B cell (primary cell): ENCODE measurements around the gene MAEA. TPM values are rescaled to one million over a fixed set of nuclear protein-coding genes. Genes with fewer than 3 reads are reported as not detected.

Source experiments
- ATAC-seq: fragments of 200-7000 bp; cut with Tn5 transposase; one replicate; pipeline ENCODE4 v1.10.0; 2021; ENCODE audit warnings: low read depth, mild to moderate bottlenecking, moderate number of reproducible peaks, moderate library complexity
- CTCF ChIA-PET: fragments of 350-600 bp; sonication (Branson Sonifier 250); formaldehyde crosslinking; loops from one replicate; lab custom pipeline; 2021; ENCODE audit warnings: antibody characterized with exemption, inconsistent platforms; lab: Charles Lee
- POLR2A ChIA-PET: fragments of 350-600 bp; sonication (Branson Sonifier 250); formaldehyde crosslinking; loops from one replicate; lab custom pipeline; 2021; ENCODE audit warnings: antibody characterized with exemption; lab: Charles Lee
- DNase-seq: peaks from one replicate; pipeline ENCODE4 v3.0.0; 2013
- H2AFZ ChIP-seq: 2 replicates; pipeline ENCODE4 v1.6.1; 2012; ENCODE audit warnings: mild to moderate bottlenecking, low read depth, low read length; ENCODE audit not compliant: insufficient read depth, poor library complexity, severe bottlenecking
- H3K27ac ChIP-seq, 2 donors: 1 replicate in 1 of 2; 2 replicates in 1 of 2; pipeline ENCODE4 v1.5.1; 2012 to 2013; ENCODE audit warnings: low read length in 2 of 2, mild to moderate bottlenecking in 2 of 2, moderate library complexity in 1 of 2
- H3K27me3 ChIP-seq, 4 experiments: fragments of 200-600 bp in 1 of 4; sonication (generic) in 1 of 4; replicated peaks in 1 of 4; 1 replicate in 2 of 4; 2 replicates in 2 of 4; pipeline versions ENCODE4 v1.6.1 to v1.7.0; 2013 to 2016; ENCODE audit warnings: low read length in 3 of 4, mild to moderate bottlenecking in 2 of 4, mixed read lengths in 1 of 4, moderate library complexity in 1 of 4; ENCODE audit not compliant: insufficient read depth in 4 of 4, control insufficient read depth in 3 of 4; ENCODE audit errors: control extremely low read depth in 1 of 4
- H3K36me3 ChIP-seq, 2 experiments: replicated peaks in 1 of 2; 1 replicate in 1 of 2; 2 replicates in 1 of 2; pipeline versions ENCODE4 v1.6.1 to v1.7.1; 2013; ENCODE audit warnings: low read length in 1 of 2; ENCODE audit not compliant: insufficient read depth in 2 of 2, control insufficient read depth in 1 of 2; ENCODE audit errors: control extremely low read depth in 1 of 2, extremely low read depth in 1 of 2
- H3K4me1 ChIP-seq, 2 donors: fragments of 200-600 bp in 1 of 2; sonication (generic) in 1 of 2; 1 replicate in 1 of 2; 2 replicates in 1 of 2; pipeline versions ENCODE4 v1.5.1 to v1.6.1; 2013 to 2017; ENCODE audit warnings: low read length in 2 of 2; ENCODE audit not compliant: control insufficient read depth in 2 of 2, insufficient read depth in 2 of 2
- H3K4me2 ChIP-seq: replicated peaks from 2 replicates; pipeline ENCODE3; 2012; ENCODE audit warnings: mild to moderate bottlenecking, low read depth, low read length; ENCODE audit not compliant: poor library complexity, severe bottlenecking
- H3K4me3 ChIP-seq, 5 experiments: fragments of 200-600 bp in 1 of 5; sonication (generic) in 1 of 5; 1 replicate in 3 of 5; 2 replicates in 2 of 5; pipeline versions ENCODE4 v1.5.1 to v1.7.0; 2011 to 2016; ENCODE audit warnings: low read length in 4 of 5, mild to moderate bottlenecking in 4 of 5, low read depth in 2 of 5, control low read depth in 1 of 5, moderate library complexity in 1 of 5; ENCODE audit not compliant: insufficient read depth in 1 of 5; ENCODE audit errors: control extremely low read depth in 1 of 5, extremely low read depth in 1 of 5
- H3K79me2 ChIP-seq: fragments of 200-600 bp; sonication (generic); one replicate; pipeline ENCODE4 v1.6.0; 2016; ENCODE audit warnings: low read length; ENCODE audit not compliant: control insufficient read depth, insufficient read depth
- H3K9ac ChIP-seq: fragments of 200-600 bp; sonication (generic); 2 replicates; pipeline ENCODE4 v1.6.1; 2017; ENCODE audit warnings: mild to moderate bottlenecking, low read length, moderate library complexity
- H3K9me3 ChIP-seq, 3 donors: one replicate each; pipeline versions ENCODE4 v1.6.1 to v1.7.1; 2013; ENCODE audit warnings: low read length in 2 of 3; ENCODE audit not compliant: control insufficient read depth in 2 of 3, insufficient read depth in 1 of 3; ENCODE audit errors: control extremely low read depth in 1 of 3
- H4K20me1 ChIP-seq: 2 replicates; pipeline ENCODE4 v1.6.0; 2012; ENCODE audit warnings: mild to moderate bottlenecking, low read length; ENCODE audit not compliant: insufficient read depth, control insufficient read depth, poor library complexity, severe bottlenecking
- H3K27ac Mint-ChIP-seq: one replicate; pipeline ENCODE4 v1.8.0; 2021; ENCODE audit warnings: mixed read lengths
- H3K27me3 Mint-ChIP-seq: one replicate; pipeline ENCODE4 v1.8.0; 2021; ENCODE audit warnings: mixed read lengths
- H3K4me1 Mint-ChIP-seq: one replicate; pipeline ENCODE4 v1.8.0; 2021; ENCODE audit warnings: mixed read lengths
- H3K4me3 Mint-ChIP-seq: one replicate; pipeline ENCODE4 v1.8.0; 2021; ENCODE audit warnings: mixed read lengths
- H3K9me3 Mint-ChIP-seq: one replicate; pipeline ENCODE4 v1.8.0; 2022; ENCODE audit warnings: mixed read lengths; ENCODE audit not compliant: insufficient read depth
- CTCF ChIP-seq: fragments of 200-600 bp; IDR thresholded peaks from one replicate; pipeline ENCODE4 v1.8.0; 2022; ENCODE audit warnings: antibody characterized with exemption, mild to moderate bottlenecking
- EZH2 ChIP-seq: IDR thresholded peaks from 2 replicates; pipeline ENCODE4 v1.6.1; 2012; ENCODE audit warnings: borderline replicate concordance, low read depth, mild to moderate bottlenecking, moderate library complexity, low read length; ENCODE audit not compliant: insufficient read depth, poor library complexity, severe bottlenecking
- WGBS: methylation state at CpG from one replicate; pipeline ENCODE4 v1.1.5; 2013; ENCODE audit warnings: missing lambda C conversion rate; ENCODE audit not compliant: insufficient coverage; 5-methylcytosine and 5-hydroxymethylcytosine counted together
- intact Hi-C: fragments of 100-400 bp; cut with micrococcal nuclease; formaldehyde crosslinking; loops from one replicate; pipeline ENCODE4 v1.10.0; 2022
- polyA plus RNA-seq: library from polyadenylated mRNA; depleted of rRNA; stranded (reverse); fragments of >200 nt; gene quantifications from 2 replicates; pipeline ENCODE4 v1.2.3, GENCODE V29; 2012
- total RNA-seq, 2 donors: library from RNA; stranded (reverse); fragments of 120-200 nt in 1 of 2; gene quantifications; 1 replicate in 1 of 2; 2 replicates in 1 of 2; pipeline versions ENCODE4 v1.2.3 to v1.2.4, GENCODE V29; 2013 to 2022

MAEA gene
- total and polyA plus RNA-seq, 2 donors (not counting 1 experiment from before 2014, with no cell fraction given), result 106 to 107 TPM

DNA sequence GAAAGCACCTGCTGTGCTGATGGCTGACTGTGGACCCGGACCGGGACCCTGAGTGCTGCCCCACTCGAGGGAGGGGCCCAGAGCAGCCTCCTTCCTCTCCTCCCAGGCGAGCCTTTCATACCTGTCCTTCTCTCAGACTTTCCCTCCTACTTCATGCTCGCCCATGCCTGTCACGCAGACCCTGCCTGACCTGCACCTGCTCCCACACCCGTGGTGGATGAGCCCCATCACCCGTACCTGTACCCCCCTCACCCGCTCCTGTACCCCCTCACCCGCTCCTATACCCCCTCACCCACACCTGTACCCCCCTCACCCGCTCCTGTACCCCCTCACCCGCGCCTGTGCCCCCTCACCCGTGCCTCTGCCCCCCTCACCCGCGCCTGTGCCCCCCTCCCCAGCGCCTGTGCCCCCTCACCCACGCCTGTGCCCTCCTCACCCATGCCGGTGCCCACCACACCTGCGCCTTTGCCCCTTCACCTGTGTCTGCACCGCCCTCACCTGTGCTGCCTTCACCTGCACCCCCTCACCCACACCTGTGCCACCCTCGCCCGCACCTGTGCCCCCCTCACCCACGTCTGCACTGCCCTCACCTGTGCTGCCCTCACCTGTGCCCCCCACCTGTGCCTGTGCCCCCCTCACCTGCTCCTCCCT lies 5.8 kb downstream of the MAEA start:
- Mint-ChIP-seq H3K27me3 (no peaks in the 10 kb centered on the region), H3K4me3 (no peak overlapping the region), H3K27ac (no peak overlapping the region), H3K4me1 (peaks cover 60% of the 10 kb centered on the region), H3K9me3 (no peaks in the 10 kb centered on the region)
- H3K4me3 ChIP-seq, result no peak overlapping the region
- no peak overlapping the region for H2AFZ ChIP-seq
- ChIA-PET POLR2A (no interaction called here), CTCF (no interaction called here)
- H3K9ac ChIP-seq, result no peak overlapping the region
- TF ChIP-seq EZH2 (no peak), CTCF (no peak)
- no peaks in the 10 kb centered on the region for H3K9me3 ChIP-seq
- H3K27me3 ChIP-seq, result no peaks in the 10 kb centered on the region
- DNase-seq (no peak), ATAC-seq (no peak)
- H3K4me1 ChIP-seq, result peaks cover 24 to 32% of the 10 kb centered on the region in 2 donors
- peaks cover 95% of the 10 kb centered on the region for H3K79me2 ChIP-seq
- intact Hi-C loops, result no loop called here
- peaks cover 88% of the 10 kb centered on the region for H4K20me1 ChIP-seq
- peaks cover 0 to 36% of the 10 kb centered on the region in 2 experiments for H3K36me3 ChIP-seq
- WGBS, result 86% methylated on average over 7 of the region's 24 CpGs
- no peak overlapping the region for H3K4me2 ChIP-seq
- no peak overlapping the region for H3K27ac ChIP-seq

GRCh38 chr4:1296324-1297022 lies 6.8 kb downstream of the MAEA start:
- TF ChIP-seq CTCF (no peak), EZH2 (no peak)
- Histone ChIP-seq H2AFZ (no peak overlapping the region), H3K4me2 (no peak overlapping the region), H3K36me3 (peaks cover 0 to 41% of the 10 kb centered on the region in 2 experiments), H4K20me1 (peaks cover 90% of the 10 kb centered on the region), H3K9me3 (no peaks in the 10 kb centered on the region), H3K27ac (no peak overlapping the region), H3K27me3 (no peaks in the 10 kb centered on the region), H3K9ac (no peak overlapping the region), H3K4me1 (peaks cover 15 to 22% of the 10 kb centered on the region in 2 donors), H3K4me3 (no peak overlapping the region), H3K79me2 (peaks cover 95% of the 10 kb centered on the region)
- DNase-seq (no peak), ATAC-seq (no peak)
- intact Hi-C loops, result no loop called here
- H3K4me1 Mint-ChIP-seq, result peaks cover 54% of the 10 kb centered on the region
- H3K9me3 Mint-ChIP-seq, result no peaks in the 10 kb centered on the region
- H3K4me3 Mint-ChIP-seq, result no peak overlapping the region
- no peak overlapping the region for H3K27ac Mint-ChIP-seq
- ChIA-PET POLR2A (no interaction called here), CTCF (no interaction called here)
- H3K27me3 Mint-ChIP-seq, result no peaks in the 10 kb centered on the region
- WGBS, result 89% methylated on average over 16 of the region's 18 CpGs
